Activated CD4-positive, alpha-beta memory T cell treated with anti-CD3 and anti-CD28 coated beads for 36 hours (primary cell): ENCODE data around the gene CCDC106. TPM values are rescaled to one million over a fixed set of nuclear protein-coding genes. Genes with fewer than 3 reads are reported as not detected.

ENCODE experiments used
- CTCF ChIA-PET: fragments of 350-600 bp; sonication (Branson Sonifier 250); formaldehyde crosslinking; loops from one replicate; lab custom pipeline; 2021; ENCODE audit warnings: antibody characterized with exemption, inconsistent platforms; lab: Charles Lee
- POLR2A ChIA-PET: fragments of 350-600 bp; sonication (Branson Sonifier 250); formaldehyde crosslinking; loops from one replicate; lab custom pipeline; 2021; ENCODE audit warnings: antibody characterized with exemption; lab: Charles Lee
- DNase-seq: peaks from one replicate; pipeline ENCODE4 v3.0.0-alpha.2; 2020
- H3K27ac Mint-ChIP-seq: one replicate; pipeline ENCODE4 v1.8.0; 2021; ENCODE audit warnings: mixed read lengths
- H3K27me3 Mint-ChIP-seq: one replicate; pipeline ENCODE4 v1.8.0; 2021; ENCODE audit warnings: mixed read lengths
- H3K36me3 Mint-ChIP-seq: one replicate; pipeline ENCODE4 v1.8.0; 2021; ENCODE audit warnings: mixed read lengths
- H3K4me1 Mint-ChIP-seq: one replicate; pipeline ENCODE4 v1.8.0; 2021; ENCODE audit warnings: low read depth, mixed read lengths
- H3K4me3 Mint-ChIP-seq: one replicate; pipeline ENCODE4 v1.8.0; 2021; ENCODE audit warnings: mild to moderate bottlenecking, mixed read lengths
- H3K9me3 Mint-ChIP-seq: one replicate; pipeline ENCODE4 v1.8.0; 2021; ENCODE audit warnings: mixed read lengths
- intact Hi-C: fragments of 100-400 bp; cut with micrococcal nuclease; formaldehyde crosslinking; loops from one replicate; pipeline ENCODE4 v1.15.1; 2023
- total RNA-seq, 2 experiments: library from RNA; stranded (reverse); gene quantifications; one replicate each; pipeline ENCODE4 v1.2.3, GENCODE V29; 2021

The CCDC106 gene
- total RNA-seq, 2 experiments from 2014 or later = 3.6 to 4.0 TPM

- ChIA-PET POLR2A (no interaction called here), CTCF (no interaction called here)
- DNase-seq = no peak
- H3K4me1 Mint-ChIP-seq = peaks cover 46% of the 10 kb centered on the region
- peaks cover 30% of the 10 kb centered on the region for H3K36me3 Mint-ChIP-seq
- no peaks in the 10 kb centered on the region for H3K9me3 Mint-ChIP-seq
- intact Hi-C loops = no loop called here
- no peak overlapping the region for H3K4me3 Mint-ChIP-seq
- peak overlapping the region; percentile 39 for H3K27ac Mint-ChIP-seq
- H3K27me3 Mint-ChIP-seq = no peaks in the 10 kb centered on the region
These were observed 29.6 kb downstream of the CCDC106 start for GRCh38 chr19:55677572-55678028.

- intact Hi-C loops = no loop called here
- ChIA-PET CTCF (no interaction called here), POLR2A (no interaction called here)
- no peaks in the 10 kb centered on the region for H3K27me3 Mint-ChIP-seq
- DNase-seq = no peak
- H3K36me3 Mint-ChIP-seq = peaks cover 29% of the 10 kb centered on the region
- H3K4me1 Mint-ChIP-seq = peaks cover 46% of the 10 kb centered on the region
- no peak overlapping the region for H3K4me3 Mint-ChIP-seq
- H3K27ac Mint-ChIP-seq = peak overlapping the region; percentile 39
- H3K9me3 Mint-ChIP-seq = no peaks in the 10 kb centered on the region
These were observed 30.2 kb downstream of the CCDC106 start for GRCh38 chr19:55678121-55678671.

GRCh38 chr19:55679343-55680257 lies 31.6 kb downstream of the CCDC106 start:
- Mint-ChIP-seq H3K4me1 (peaks cover 38% of the 10 kb centered on the region), H3K36me3 (peaks cover 21% of the 10 kb centered on the region)
- intact Hi-C loops = no loop called here

GRCh38 chr19:55680339-55681130 lies 32.5 kb downstream of the CCDC106 start:
- H3K27me3 Mint-ChIP-seq = no peaks in the 10 kb centered on the region
- H3K4me1 Mint-ChIP-seq = peaks cover 38% of the 10 kb centered on the region
- no peak for DNase-seq
- peaks cover 20% of the 10 kb centered on the region for H3K36me3 Mint-ChIP-seq
- ChIA-PET POLR2A (no interaction called here), CTCF (no interaction called here)
- intact Hi-C loops = no loop called here
- H3K9me3 Mint-ChIP-seq = no peaks in the 10 kb centered on the region
- no peak overlapping the region for H3K4me3 Mint-ChIP-seq
- no peak overlapping the region for H3K27ac Mint-ChIP-seq

More at GRCh38 chr19:55679343-55680257, 31.6 kb downstream of the CCDC106 start:
- no peaks in the 10 kb centered on the region for H3K9me3 Mint-ChIP-seq
- POLR2A ChIA-PET = no interaction called here
- no peaks in the 10 kb centered on the region for H3K27me3 Mint-ChIP-seq
- CTCF ChIA-PET = no interaction called here
- peak; percentile 32 for DNase-seq
- peak overlapping the region; percentile 70 for H3K27ac Mint-ChIP-seq
- H3K4me3 Mint-ChIP-seq = no peak overlapping the region

- no peak for DNase-seq
- H3K4me3 Mint-ChIP-seq = no peak overlapping the region
- CTCF ChIA-PET = interaction anchor here (0.7 kb wide), 1 partner anchor 50 kb away, joined by 4 read pairs; no protein-coding TSS in a partner anchor
- no peaks in the 10 kb centered on the region for H3K27me3 Mint-ChIP-seq
- POLR2A ChIA-PET = no interaction called here
- H3K4me1 Mint-ChIP-seq = peaks cover 31% of the 10 kb centered on the region
- peaks cover 26% of the 10 kb centered on the region for H3K36me3 Mint-ChIP-seq
- H3K9me3 Mint-ChIP-seq = no peaks in the 10 kb centered on the region
- intact Hi-C loops = no loop called here
- H3K27ac Mint-ChIP-seq = no peak overlapping the region
These were observed 33.4 kb downstream of the CCDC106 start for GRCh38 chr19:55681131-55682092.

- DNase-seq = no peak
- intact Hi-C loops = no loop called here
- Mint-ChIP-seq H3K4me3 (no peak overlapping the region), H3K9me3 (no peaks in the 10 kb centered on the region), H3K27me3 (no peaks in the 10 kb centered on the region), H3K4me1 (peaks cover 10% of the 10 kb centered on the region), H3K36me3 (peaks cover 21% of the 10 kb centered on the region), H3K27ac (no peak overlapping the region)
- ChIA-PET POLR2A (no interaction called here), CTCF (no interaction called here)
These were observed 35.6 kb downstream of the CCDC106 start for GRCh38 chr19:55683449-55684261.

- H3K36me3 Mint-ChIP-seq = peaks cover 17% of the 10 kb centered on the region
- H3K4me1 Mint-ChIP-seq = peaks cover 2% of the 10 kb centered on the region
- ChIA-PET CTCF (no interaction called here), POLR2A (no interaction called here)
- no peak overlapping the region for H3K4me3 Mint-ChIP-seq
- no peak overlapping the region for H3K27ac Mint-ChIP-seq
- intact Hi-C loops = no loop called here
- no peak for DNase-seq
- no peaks in the 10 kb centered on the region for H3K9me3 Mint-ChIP-seq
- no peaks in the 10 kb centered on the region for H3K27me3 Mint-ChIP-seq
These were observed 37.1 kb downstream of the CCDC106 start for GRCh38 chr19:55684946-55685681.

GRCh38 chr19:55685776-55686175 lies 37.8 kb downstream of the CCDC106 start:
- H3K9me3 Mint-ChIP-seq = no peaks in the 10 kb centered on the region
- H3K4me3 Mint-ChIP-seq = no peak overlapping the region
- H3K27me3 Mint-ChIP-seq = no peaks in the 10 kb centered on the region
- H3K27ac Mint-ChIP-seq = no peak overlapping the region
- ChIA-PET CTCF (no interaction called here), POLR2A (no interaction called here)
- DNase-seq = no peak
- H3K4me1 Mint-ChIP-seq = peaks cover 2% of the 10 kb centered on the region
- peaks cover 15% of the 10 kb centered on the region for H3K36me3 Mint-ChIP-seq
- intact Hi-C loops = no loop called here

- Mint-ChIP-seq H3K4me1 (peaks cover 2% of the 10 kb centered on the region), H3K36me3 (peaks cover 15% of the 10 kb centered on the region), H3K4me3 (no peak overlapping the region), H3K9me3 (no peaks in the 10 kb centered on the region), H3K27me3 (no peaks in the 10 kb centered on the region), H3K27ac (no peak overlapping the region)
- intact Hi-C loops = no loop called here
- DNase-seq = no peak
- ChIA-PET POLR2A (no interaction called here), CTCF (no interaction called here)
These were observed 38.5 kb downstream of the CCDC106 start for GRCh38 chr19:55686311-55687050.
